Stimulated activated CD8-positive, alpha-beta memory T cell treated with anti-CD3 and anti-CD28 coated beads, Interleukin-2, amount 100 ng/mL, for 48 hours (primary cell): ENCODE measurements around the gene SPATA21.
A peak's percentile ranks its signal among the peaks of the same experiment; 100 is the strongest.
"Not testable (repeated sequence)": the region's sequence is repeated elsewhere in the genome, so short reads cannot be mapped to it uniquely, and the experiment has no call there.

Experiments used
- DNase-seq, 2 donors: peaks; one replicate each; pipeline ENCODE4 v3.0.0-alpha.2; 2020; ENCODE audit warnings: low read depth in 2 of 2

Gene SPATA21

GRCh38 chr1:16385659-16386453 is 51.4 kb downstream of the SPATA21 start:
- no peak for DNase-seq

- no peak for DNase-seq
These were observed 53.3 kb downstream of the SPATA21 start for GRCh38 chr1:16383888-16384287.

- no peak for DNase-seq
These were observed 56.4 kb downstream of the SPATA21 start for GRCh38 chr1:16380868-16381267.

- DNase-seq, result no peak
These were observed 58.8 kb downstream of the SPATA21 start for GRCh38 chr1:16378443-16378842.

- no peak for DNase-seq
These were observed 60.3 kb downstream of the SPATA21 start for GRCh38 chr1:16376971-16377370.

GRCh38 chr1:16375521-16376340 is 61.5 kb downstream of the SPATA21 start:
- DNase-seq, result no peak

GRCh38 chr1:16374266-16374665 is 63.0 kb downstream of the SPATA21 start:
- DNase-seq, result no peak

- DNase-seq, result no peak
These were observed 64.5 kb downstream of the SPATA21 start for GRCh38 chr1:16372535-16373285.

GRCh38 chr1:16371725-16372124 is 65.5 kb downstream of the SPATA21 start:
- DNase-seq, result no peak

- no peak for DNase-seq
These were observed 67.4 kb downstream of the SPATA21 start for GRCh38 chr1:16369821-16370220.

- no peak for DNase-seq
These were observed 69.0 kb downstream of the SPATA21 start for GRCh38 chr1:16367968-16368890.

GRCh38 chr1:16367258-16367967 is 69.8 kb downstream of the SPATA21 start:
- peak; percentile 80 to 82 for DNase-seq

- peak; percentile 88 to 89 for DNase-seq
These were observed 70.4 kb downstream of the SPATA21 start, which contains the start of gene SZRD1 for GRCh38 chr1:16366722-16367257. TSS of gene SZRD1 (plus strand) at chr1:16367242. CDS start at chr1:16367258, 16 bp downstream.

GRCh38 chr1:16365146-16365498 is 72.1 kb downstream of the SPATA21 start:
- DNase-seq, result not testable (repeated sequence)

- DNase-seq, result no peak
These were observed 80.4 kb downstream of the SPATA21 start for GRCh38 chr1:16356867-16357266.

GRCh38 chr1:16354619-16355018 is 82.6 kb downstream of the SPATA21 start:
- no peak for DNase-seq

GRCh38 chr1:16352842-16353535 is 84.2 kb downstream of the SPATA21 start:
- no peak for DNase-seq

GRCh38 chr1:16351994-16352841 is 85.0 kb downstream of the SPATA21 start, which contains the start of gene FBXO42:
TSS of gene FBXO42 (minus strand) at chr1:16352480. CDS start at chr1:16315418, 37,062 bp downstream.
- DNase-seq, result peak; percentile 86
